ENCODE measurements around the gene PNPO. TPM values are rescaled to one million over a fixed set of nuclear protein-coding genes. Genes with fewer than 3 reads are reported as not detected.

Gene PNPO
- total RNA-seq, 1 donor from 2014 or later: 26.5 TPM

DNA sequence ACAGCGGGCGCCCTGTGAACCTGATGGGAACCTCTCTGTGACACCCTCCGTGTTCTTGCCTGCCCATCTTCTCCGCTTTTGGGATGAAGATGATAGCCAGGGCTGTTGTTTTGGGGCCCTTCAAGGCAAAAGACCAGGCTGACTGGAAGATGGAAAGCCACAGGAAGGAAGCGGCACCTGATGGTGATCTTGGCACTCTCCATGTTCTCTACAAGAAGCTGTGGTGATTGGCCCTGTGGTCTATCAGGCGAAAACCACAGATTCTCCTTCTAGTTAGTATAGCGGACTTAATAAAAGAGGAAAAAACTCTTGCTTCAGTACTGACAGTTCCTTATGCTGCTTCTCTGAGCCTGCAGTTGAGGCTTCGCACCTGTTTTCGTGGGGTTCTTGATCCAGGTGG, 40.1 kb downstream of the PNPO start:
- DNase-seq: no peak

DNA sequence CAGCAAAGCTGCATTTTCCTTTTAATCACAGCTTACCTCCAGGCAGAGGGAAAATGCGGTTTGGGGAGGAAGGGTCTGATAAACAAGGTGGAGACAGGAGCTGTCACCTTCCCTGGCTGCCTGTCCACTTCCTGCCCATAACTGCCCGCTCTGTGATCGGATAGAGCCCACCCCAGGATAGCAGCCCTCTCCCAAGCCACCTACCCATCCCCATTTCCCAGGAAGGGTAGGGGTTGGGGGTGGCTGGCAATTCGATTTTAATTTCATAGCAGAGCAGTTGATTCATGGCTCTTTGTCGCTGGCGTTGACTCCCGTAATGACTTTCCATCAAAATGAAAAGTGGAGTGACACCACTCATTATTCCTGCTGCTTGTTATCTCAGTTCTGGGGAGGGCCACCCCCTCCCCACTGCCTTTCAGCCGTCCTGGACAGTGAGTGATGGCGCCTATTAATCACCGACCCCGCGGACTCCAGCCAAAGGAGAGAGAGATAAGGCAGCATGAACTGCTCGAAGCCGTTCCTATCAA, 40.8 kb downstream of the PNPO start:
- ChIA-PET CTCF (no interaction called here), POLR2A (no interaction called here)
- Mint-ChIP-seq H3K4me3 (no peak overlapping the region), H3K36me3 (ENCODE audit: low read depth) (peaks cover 69% of the 10 kb centered on the region), H3K27me3 (no peaks in the 10 kb centered on the region), H3K9me3 (no peaks in the 10 kb centered on the region), H3K4me1 (peaks cover 2% of the 10 kb centered on the region), H3K27ac (no peak overlapping the region)
- DNase-seq: no peak
- intact Hi-C loops (cut with micrococcal nuclease): no loop called here
- TF ChIP-seq, protein P1, sequence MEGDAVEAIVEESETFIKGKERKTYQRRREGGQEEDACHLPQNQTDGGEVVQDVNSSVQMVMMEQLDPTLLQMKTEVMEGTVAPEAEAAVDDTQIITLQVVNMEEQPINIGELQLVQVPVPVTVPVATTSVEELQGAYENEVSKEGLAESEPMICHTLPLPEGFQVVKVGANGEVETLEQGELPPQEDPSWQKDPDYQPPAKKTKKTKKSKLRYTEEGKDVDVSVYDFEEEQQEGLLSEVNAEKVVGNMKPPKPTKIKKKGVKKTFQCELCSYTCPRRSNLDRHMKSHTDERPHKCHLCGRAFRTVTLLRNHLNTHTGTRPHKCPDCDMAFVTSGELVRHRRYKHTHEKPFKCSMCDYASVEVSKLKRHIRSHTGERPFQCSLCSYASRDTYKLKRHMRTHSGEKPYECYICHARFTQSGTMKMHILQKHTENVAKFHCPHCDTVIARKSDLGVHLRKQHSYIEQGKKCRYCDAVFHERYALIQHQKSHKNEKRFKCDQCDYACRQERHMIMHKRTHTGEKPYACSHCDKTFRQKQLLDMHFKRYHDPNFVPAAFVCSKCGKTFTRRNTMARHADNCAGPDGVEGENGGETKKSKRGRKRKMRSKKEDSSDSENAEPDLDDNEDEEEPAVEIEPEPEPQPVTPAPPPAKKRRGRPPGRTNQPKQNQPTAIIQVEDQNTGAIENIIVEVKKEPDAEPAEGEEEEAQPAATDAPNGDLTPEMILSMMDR (IDR thresholded peaks at IDR 0.05): no peak
- no peak for ATAC-seq (ENCODE audit: low read depth)

More for the DNA sequence above, 40.1 kb downstream of the PNPO start:
- Mint-ChIP-seq H3K27ac (no peak overlapping the region), H3K9me3 (no peaks in the 10 kb centered on the region), H3K27me3 (no peaks in the 10 kb centered on the region), H3K4me1 (peaks cover 2% of the 10 kb centered on the region), H3K36me3 (ENCODE audit: low read depth) (peaks cover 75% of the 10 kb centered on the region), H3K4me3 (no peak overlapping the region)
- TF ChIP-seq, protein P1 (IDR thresholded peaks at IDR 0.05): no peak
- intact Hi-C loops (cut with micrococcal nuclease): no loop called here
- ATAC-seq (ENCODE audit: low read depth): no peak
- ChIA-PET CTCF (no interaction called here), POLR2A (no interaction called here)

DNA sequence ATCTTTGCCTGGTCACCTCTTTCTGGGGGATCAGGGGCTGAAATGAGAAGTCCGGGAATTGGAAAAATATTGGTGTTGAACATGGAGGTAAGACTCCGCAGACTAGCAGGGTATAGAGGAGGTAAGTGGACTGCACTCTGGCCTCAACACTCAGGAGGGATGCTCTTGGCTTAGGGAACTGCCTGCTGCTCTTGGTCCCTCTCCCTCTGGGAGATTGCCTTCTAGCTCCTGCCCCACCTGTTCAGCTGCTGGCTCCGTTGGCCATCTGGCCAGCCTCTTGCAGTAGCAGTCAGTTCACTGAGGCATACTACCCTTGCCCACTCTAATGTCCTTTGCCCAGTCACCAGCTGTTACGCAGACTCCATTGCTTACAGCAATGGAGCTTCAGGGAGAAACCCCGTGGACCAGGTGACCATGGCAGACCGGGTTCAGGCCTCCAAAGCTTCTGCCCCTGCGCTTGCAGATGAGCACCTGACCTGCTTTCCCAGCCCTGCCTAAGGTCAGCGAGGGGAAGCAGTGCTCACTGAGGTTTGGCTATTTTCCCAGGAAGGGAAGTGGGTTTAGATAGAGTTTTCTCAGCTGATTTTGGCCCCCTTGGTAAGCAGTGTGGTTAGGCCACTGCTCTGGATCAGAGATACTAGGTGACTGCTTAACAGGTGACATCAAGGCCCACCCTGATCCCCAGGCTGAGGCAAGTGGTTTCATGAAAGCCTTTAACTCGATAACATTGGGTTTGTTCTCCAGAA, 41.4 kb downstream of the PNPO start:
- TF ChIP-seq, protein P1 (IDR thresholded peaks at IDR 0.05): no peak
- POLR2A ChIA-PET: interaction anchor here (0.8 kb wide), 1 partner anchor 12 kb away, joined by 3 read pairs; the partner anchor contains the start of gene CDK5RAP3

DNA sequence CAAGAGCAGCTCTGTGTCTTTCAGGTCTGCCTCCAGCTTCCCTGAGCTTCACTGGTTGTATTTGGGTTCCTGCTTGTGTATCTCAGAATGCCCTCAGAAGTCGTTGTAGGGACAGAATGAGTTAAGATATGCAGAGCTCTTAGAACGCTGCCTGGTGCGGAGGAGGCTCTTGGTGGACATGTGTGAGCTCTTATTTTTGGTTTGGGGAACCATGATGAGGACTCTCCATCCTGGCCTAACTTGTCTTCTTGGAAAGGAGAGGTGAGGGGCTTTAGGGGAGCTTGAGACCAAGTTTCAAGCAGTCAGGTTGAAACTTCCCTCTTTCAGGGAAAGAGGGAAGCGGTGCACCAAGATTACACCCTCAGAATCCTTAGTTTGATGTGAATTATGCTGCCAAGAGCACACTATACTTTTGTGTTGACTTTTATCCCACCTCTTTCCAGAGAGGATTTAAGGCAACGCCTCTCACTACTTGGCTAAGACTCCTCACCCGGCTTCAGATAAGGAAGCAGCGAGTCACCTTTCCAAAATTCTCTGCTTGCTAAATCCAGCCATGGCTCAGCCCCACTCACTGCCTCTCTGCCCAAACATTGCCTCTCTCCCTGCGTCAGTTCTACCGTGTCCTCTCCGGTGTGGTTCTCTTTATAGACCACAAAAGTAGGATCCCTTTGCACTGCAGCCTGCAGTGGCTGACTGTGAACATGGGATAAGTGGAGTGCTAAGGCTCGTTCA, 42.3 kb downstream of the PNPO start:
- Mint-ChIP-seq H3K27me3 (no peaks in the 10 kb centered on the region), H3K27ac (no peak overlapping the region), H3K36me3 (ENCODE audit: low read depth) (peaks cover 55% of the 10 kb centered on the region), H3K9me3 (no peaks in the 10 kb centered on the region), H3K4me1 (peaks cover under 1% of the 10 kb centered on the region), H3K4me3 (no peak overlapping the region)
- ChIA-PET POLR2A (interaction anchor here (0.8 kb wide), 1 partner anchor 13 kb away, joined by 3 read pairs; the partner anchor contains the start of gene CDK5RAP3), CTCF (no interaction called here)
- DNase-seq: no peak
- intact Hi-C loops (cut with micrococcal nuclease): no loop called here
- TF ChIP-seq, protein P1 (IDR thresholded peaks at IDR 0.05): no peak
- no peak for ATAC-seq (ENCODE audit: low read depth)

More for the DNA sequence above, 41.4 kb downstream of the PNPO start:
- Mint-ChIP-seq H3K4me3 (no peak overlapping the region), H3K36me3 (ENCODE audit: low read depth) (peaks cover 63% of the 10 kb centered on the region), H3K27me3 (no peaks in the 10 kb centered on the region), H3K4me1 (peaks cover 2% of the 10 kb centered on the region), H3K27ac (no peak overlapping the region), H3K9me3 (no peaks in the 10 kb centered on the region)
- DNase-seq (no peak), ATAC-seq (ENCODE audit: low read depth) (no peak)
- CTCF ChIA-PET: no interaction called here
- intact Hi-C loops (cut with micrococcal nuclease): no loop called here

DNA sequence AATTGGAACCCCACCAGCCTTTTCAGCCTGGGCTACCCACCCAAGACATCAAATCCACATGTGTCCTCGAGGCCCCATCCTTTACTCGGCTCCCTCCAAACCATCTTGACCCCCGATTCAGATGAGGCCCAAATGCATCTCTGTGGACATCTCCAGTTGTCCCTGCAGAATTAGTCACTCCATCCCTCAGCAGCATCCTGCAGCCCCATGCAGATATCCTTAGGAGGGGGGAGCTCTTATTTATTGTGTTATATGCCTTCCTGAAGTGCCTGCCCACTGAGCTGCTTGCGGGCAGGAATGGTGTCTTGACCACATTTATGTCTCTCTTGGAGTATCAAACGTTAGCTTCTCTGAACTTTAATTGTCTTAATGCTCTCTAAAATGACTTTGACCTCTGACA, 45.1 kb downstream of the PNPO start:
- TF ChIP-seq, protein P1 (IDR thresholded peaks at IDR 0.05): no peak
- H3K27ac Mint-ChIP-seq: no peak overlapping the region
- ATAC-seq (ENCODE audit: low read depth) (no peak), DNase-seq (no peak)
- ChIA-PET CTCF (no interaction called here), POLR2A (no interaction called here)
- no peaks in the 10 kb centered on the region for H3K4me1 Mint-ChIP-seq
- H3K9me3 Mint-ChIP-seq: no peaks in the 10 kb centered on the region
- peaks cover 26% of the 10 kb centered on the region for H3K36me3 Mint-ChIP-seq (ENCODE audit: low read depth)
- H3K4me3 Mint-ChIP-seq: no peak overlapping the region
- intact Hi-C loops (cut with micrococcal nuclease): no loop called here
- no peaks in the 10 kb centered on the region for H3K27me3 Mint-ChIP-seq
